ENCODE results near the gene CCDC186. TPM values are rescaled to one million over a fixed set of nuclear protein-coding genes. Genes with fewer than 3 reads are reported as not detected.

CCDC186 gene
- total RNA-seq (10 to 100 TPM; 11.3 to 14.0 TPM), polyA plus RNA-seq (24.9 TPM)

DNA sequence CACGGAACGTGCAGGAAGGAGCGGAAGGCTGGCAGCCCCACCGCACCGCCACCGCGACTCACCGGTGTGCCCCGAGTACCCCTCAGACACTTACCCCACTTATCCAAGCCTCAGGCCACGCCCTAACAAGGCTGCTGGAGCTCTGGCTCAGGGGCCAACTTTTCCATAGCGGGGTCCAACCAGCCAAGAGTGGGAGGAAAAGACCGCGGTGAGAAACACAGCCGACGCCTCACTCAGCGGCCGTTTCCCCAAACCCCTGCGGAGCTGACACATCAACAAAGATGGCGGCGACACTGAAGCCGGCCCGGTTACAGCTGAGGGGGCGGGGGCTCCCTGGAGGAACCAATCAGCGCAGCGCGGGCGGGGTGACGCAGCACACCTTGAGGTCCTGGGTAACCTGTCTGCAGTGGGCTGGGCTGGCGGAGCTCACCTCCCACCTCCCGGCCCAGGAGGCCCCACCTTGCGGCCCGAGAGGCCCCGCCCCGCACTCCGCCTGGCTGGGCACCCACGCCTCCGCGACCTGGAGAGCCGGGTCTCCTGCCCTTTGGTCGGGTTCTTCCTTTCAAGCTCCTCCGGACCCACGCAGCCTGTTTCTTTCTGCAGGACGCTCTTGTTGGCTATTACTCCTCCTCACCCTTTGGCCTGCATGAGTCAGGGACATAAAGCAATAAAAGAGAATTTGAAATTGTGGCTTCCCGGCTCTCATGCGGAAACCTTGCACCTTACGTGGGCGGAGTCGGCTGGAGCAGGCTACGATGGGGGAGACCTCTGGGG is at the start of gene CCDC186:
CCDC186 (minus strand) TSS at position 283 of the 774 bp plus-strand sequence. CDS start 10,935 bp downstream, outside the sequence.
- H3K9me3 Mint-ChIP-seq = no peaks in the 10 kb centered on the region

DNA sequence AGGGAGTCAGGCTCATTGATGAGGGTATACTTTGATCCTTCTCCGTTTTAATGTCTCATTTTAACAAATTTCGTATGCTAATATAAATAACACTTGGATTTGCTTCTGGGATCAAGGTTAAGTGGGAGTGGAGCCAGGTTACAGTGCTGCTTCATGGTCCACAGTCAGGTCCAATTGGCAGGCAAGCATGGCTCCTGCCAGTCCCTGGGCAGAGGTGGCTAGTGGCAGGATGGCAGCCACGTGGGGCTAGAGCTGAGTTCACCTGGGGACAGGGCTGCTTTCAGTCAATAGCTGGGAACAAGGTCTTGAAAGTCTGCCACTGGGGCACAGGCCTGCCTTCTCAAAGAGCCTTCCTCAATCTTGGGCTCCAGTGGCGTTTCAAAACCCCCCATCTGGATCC is 49.1 kb upstream of the CCDC186 start:
- Mint-ChIP-seq H3K36me3 (no peaks in the 10 kb centered on the region), H3K4me1 (no peaks in the 10 kb centered on the region), H3K9me3 (no peaks in the 10 kb centered on the region), H3K4me3 (no peak overlapping the region), H3K27ac (no peak overlapping the region), H3K27me3 (peaks cover 10 to 53% of the 10 kb centered on the region in 2 donors)
- Histone ChIP-seq H3K9me3 (ENCODE audit: low read length) (no peaks in the 10 kb centered on the region), H3K4me1 (ENCODE audit: insufficient read depth, low read length) (no peaks in the 10 kb centered on the region), H3K27ac (ENCODE audit: low read depth, low read length) (no peak overlapping the region), H3K27me3 (ENCODE audit: insufficient read depth, low read length, poor library complexity, severe bottlenecking) (peaks cover 4% of the 10 kb centered on the region), H3K36me3 (ENCODE audit: insufficient read depth, low read length) (no peaks in the 10 kb centered on the region), H3K4me3 (ENCODE audit: low read length) (no peak overlapping the region)
- CTCF ChIA-PET = no interaction called here
- POLR2A ChIA-PET = interaction anchor here (0.6 kb wide), 1 partner anchor 542 kb away, joined by 3 read pairs; no protein-coding TSS in a partner anchor
- DNase-seq = no peak

More for the DNA sequence above, at the start of gene CCDC186:
- H3K27me3 Mint-ChIP-seq = peaks cover 0 to 4% of the 10 kb centered on the region in 2 donors
- Histone ChIP-seq H3K27me3 (ENCODE audit: insufficient read depth, low read length, poor library complexity, severe bottlenecking) (no peaks in the 10 kb centered on the region), H3K9me3 (ENCODE audit: low read length) (no peaks in the 10 kb centered on the region), H3K36me3 (ENCODE audit: insufficient read depth, low read length) (no peaks in the 10 kb centered on the region), H3K4me3 (ENCODE audit: low read length) (peak within 1 kb of the TSS; percentile 95), H3K27ac (ENCODE audit: low read depth, low read length) (peak within 1 kb of the TSS; percentile 87), H3K4me1 (ENCODE audit: insufficient read depth, low read length) (peaks cover 18% of the 10 kb centered on the region)
- H3K27ac Mint-ChIP-seq = peak within 1 kb of the TSS; percentile 96 to 99 (median 99)
- H3K4me3 Mint-ChIP-seq = peak within 1 kb of the TSS; percentile 89 to 100 (median 93)
- peaks cover 0 to 31% (median 6%) of the 10 kb centered on the region in 3 donors for H3K36me3 Mint-ChIP-seq
- ChIA-PET POLR2A (interaction anchor here (0.5 to 0.9 kb wide), 4 partner anchors 213 to 1223 kb away, joined by 3 to 5 read pairs (median 4); no protein-coding TSS in a partner anchor), CTCF (interaction anchor here (0.9 to 1.8 kb wide), 4 partner anchors 14 to 648 kb away, joined by 3 to 5 read pairs (median 4); partner anchors contain the start of gene FHIP2A)
- H3K4me1 Mint-ChIP-seq = peaks cover 29 to 57% (median 50%) of the 10 kb centered on the region in 3 donors
- DNase-seq = peak; percentile 97 to 98 (median 98)

DNA sequence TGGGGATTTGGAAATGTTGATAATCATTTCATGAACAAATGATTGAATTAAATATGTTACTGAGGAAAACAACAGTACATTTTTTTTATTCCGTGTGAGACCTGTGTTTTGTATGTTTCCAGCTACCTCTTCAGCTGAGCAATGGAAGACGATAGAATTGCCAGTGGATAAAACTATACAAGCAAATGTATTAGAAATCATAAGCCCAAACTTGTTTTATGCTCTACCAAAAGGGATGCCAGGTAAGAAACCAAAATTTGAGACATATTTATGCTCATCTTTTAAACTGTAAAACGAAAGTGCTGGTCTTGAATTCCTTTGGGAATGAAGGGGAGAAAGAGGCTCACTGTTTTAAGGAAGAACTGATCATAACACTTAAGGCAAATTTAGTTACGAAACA is 47.2 kb upstream of the CCDC186 start:
- H3K4me3 Mint-ChIP-seq = no peak overlapping the region
- no peak for DNase-seq
- no peak overlapping the region for H3K4me3 ChIP-seq (ENCODE audit: low read length)
- ChIA-PET CTCF (no interaction called here), POLR2A (no interaction called here)
- no peaks in the 10 kb centered on the region for H3K4me1 ChIP-seq (ENCODE audit: insufficient read depth, low read length)
- H3K9me3 ChIP-seq (ENCODE audit: low read length) = no peaks in the 10 kb centered on the region
- H3K27ac ChIP-seq (ENCODE audit: low read depth, low read length) = no peak overlapping the region
- H3K27me3 ChIP-seq (ENCODE audit: insufficient read depth, low read length, poor library complexity, severe bottlenecking) = peaks cover 7% of the 10 kb centered on the region
- H3K27me3 Mint-ChIP-seq = peaks cover 10 to 52% of the 10 kb centered on the region in 2 donors
- no peaks in the 10 kb centered on the region for H3K9me3 Mint-ChIP-seq
- H3K36me3 Mint-ChIP-seq = no peaks in the 10 kb centered on the region
- H3K27ac Mint-ChIP-seq = no peak overlapping the region
- H3K36me3 ChIP-seq (ENCODE audit: insufficient read depth, low read length) = no peaks in the 10 kb centered on the region
- H3K4me1 Mint-ChIP-seq = no peaks in the 10 kb centered on the region

DNA sequence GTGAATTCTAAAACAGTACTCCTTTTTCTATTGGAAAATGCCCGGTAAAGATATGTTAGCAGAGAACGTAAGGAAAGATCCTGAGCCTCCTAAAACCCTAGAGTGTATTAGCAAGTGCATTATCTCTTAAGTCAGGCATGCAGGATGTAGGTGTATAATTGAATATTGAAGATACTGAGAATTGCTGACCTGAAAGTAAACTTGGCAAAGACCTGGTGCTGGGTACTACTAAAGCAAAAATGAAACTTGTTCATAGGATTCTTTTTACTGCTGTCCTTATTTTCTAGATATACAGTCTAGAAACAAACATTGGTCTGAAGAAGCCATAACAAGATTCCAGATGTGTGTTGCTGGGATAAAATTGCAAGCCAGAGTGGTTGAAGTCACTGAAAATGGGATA is 46.3 kb upstream of the CCDC186 start:
- no peak overlapping the region for H3K27ac Mint-ChIP-seq
- H3K36me3 ChIP-seq (ENCODE audit: insufficient read depth, low read length) = no peaks in the 10 kb centered on the region
- H3K4me1 Mint-ChIP-seq = no peaks in the 10 kb centered on the region
- H3K36me3 Mint-ChIP-seq = no peaks in the 10 kb centered on the region
- H3K4me3 Mint-ChIP-seq = no peak overlapping the region
- no peak for DNase-seq
- H3K9me3 Mint-ChIP-seq = no peaks in the 10 kb centered on the region
- no peaks in the 10 kb centered on the region for H3K4me1 ChIP-seq (ENCODE audit: insufficient read depth, low read length)
- H3K27me3 Mint-ChIP-seq = peaks cover 7 to 49% of the 10 kb centered on the region in 2 donors
- peaks cover 3% of the 10 kb centered on the region for H3K27me3 ChIP-seq (ENCODE audit: insufficient read depth, low read length, poor library complexity, severe bottlenecking)
- H3K4me3 ChIP-seq (ENCODE audit: low read length) = no peak overlapping the region
- H3K27ac ChIP-seq (ENCODE audit: low read depth, low read length) = no peak overlapping the region
- POLR2A ChIA-PET = no interaction called here
- CTCF ChIA-PET = no interaction called here
- H3K9me3 ChIP-seq (ENCODE audit: low read length) = no peaks in the 10 kb centered on the region

DNA sequence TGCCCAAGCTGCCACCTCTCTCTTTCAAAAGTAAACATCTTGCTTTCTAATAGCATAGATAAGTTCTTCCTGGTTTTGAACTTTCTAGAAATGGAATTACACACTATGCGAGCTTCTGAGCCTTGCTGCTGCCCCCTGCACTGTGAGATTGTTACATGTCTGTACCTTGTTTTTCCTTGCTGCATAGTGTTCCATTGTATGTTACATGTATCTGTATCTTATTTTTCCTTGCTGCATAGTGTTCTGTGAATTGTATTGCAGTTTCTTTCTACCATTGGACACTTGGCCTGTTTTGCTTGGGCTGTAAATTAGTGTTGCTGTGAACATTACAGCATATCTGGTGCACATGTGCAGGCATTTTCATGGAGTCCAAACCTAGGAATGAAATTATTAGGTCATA is 41.0 kb upstream of the CCDC186 start:
- H3K27me3 ChIP-seq (ENCODE audit: insufficient read depth, low read length, poor library complexity, severe bottlenecking) = peaks cover 3% of the 10 kb centered on the region
- no peak for DNase-seq
- CTCF ChIA-PET = no interaction called here
- no peaks in the 10 kb centered on the region for H3K36me3 ChIP-seq (ENCODE audit: insufficient read depth, low read length)
- no peaks in the 10 kb centered on the region for H3K9me3 ChIP-seq (ENCODE audit: low read length)
- no peak overlapping the region for H3K27ac ChIP-seq (ENCODE audit: low read depth, low read length)
- H3K4me3 ChIP-seq (ENCODE audit: low read length) = no peak overlapping the region
- H3K27me3 Mint-ChIP-seq = peaks cover 0 to 36% of the 10 kb centered on the region in 2 donors
- H3K4me3 Mint-ChIP-seq = no peak overlapping the region
- POLR2A ChIA-PET = no interaction called here
- no peaks in the 10 kb centered on the region for H3K4me1 Mint-ChIP-seq
- no peaks in the 10 kb centered on the region for H3K9me3 Mint-ChIP-seq
- H3K36me3 Mint-ChIP-seq = no peaks in the 10 kb centered on the region
- no peaks in the 10 kb centered on the region for H3K4me1 ChIP-seq (ENCODE audit: insufficient read depth, low read length)
- H3K27ac Mint-ChIP-seq = peak overlapping the region in 1 of 8 donors; percentile 51

DNA sequence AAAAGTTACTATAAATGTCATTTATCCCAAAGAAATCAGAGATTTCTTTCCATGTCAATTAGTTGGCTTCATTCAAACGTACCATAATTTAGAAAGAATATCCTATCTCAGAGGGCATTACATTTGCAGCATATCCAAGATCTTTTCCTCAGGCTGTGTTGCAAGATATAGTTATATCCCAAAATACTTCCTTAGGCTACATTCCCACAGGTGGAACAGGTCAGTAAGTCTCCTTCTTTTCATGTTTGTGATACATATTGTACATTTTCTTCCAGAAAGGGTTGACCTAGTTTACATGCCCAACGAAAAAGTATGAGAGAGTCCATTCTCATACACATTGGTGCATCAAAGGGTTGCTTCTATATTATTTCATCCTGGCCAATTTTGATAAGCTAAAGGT is 38.1 kb upstream of the CCDC186 start:
- no peak for DNase-seq
- no peaks in the 10 kb centered on the region for H3K36me3 Mint-ChIP-seq
- H3K27ac ChIP-seq (ENCODE audit: low read depth, low read length) = no peak overlapping the region
- H3K4me1 ChIP-seq (ENCODE audit: insufficient read depth, low read length) = no peaks in the 10 kb centered on the region
- peaks cover 1 to 29% of the 10 kb centered on the region in 2 donors for H3K27me3 Mint-ChIP-seq
- H3K4me1 Mint-ChIP-seq = no peaks in the 10 kb centered on the region
- CTCF ChIA-PET = no interaction called here
- H3K27ac Mint-ChIP-seq = no peak overlapping the region
- peaks cover 3% of the 10 kb centered on the region for H3K27me3 ChIP-seq (ENCODE audit: insufficient read depth, low read length, poor library complexity, severe bottlenecking)
- no peak overlapping the region for H3K4me3 ChIP-seq (ENCODE audit: low read length)
- H3K9me3 Mint-ChIP-seq = no peaks in the 10 kb centered on the region
- H3K4me3 Mint-ChIP-seq = no peak overlapping the region
- H3K36me3 ChIP-seq (ENCODE audit: insufficient read depth, low read length) = no peaks in the 10 kb centered on the region
- POLR2A ChIA-PET = no interaction called here
- no peaks in the 10 kb centered on the region for H3K9me3 ChIP-seq (ENCODE audit: low read length)

DNA sequence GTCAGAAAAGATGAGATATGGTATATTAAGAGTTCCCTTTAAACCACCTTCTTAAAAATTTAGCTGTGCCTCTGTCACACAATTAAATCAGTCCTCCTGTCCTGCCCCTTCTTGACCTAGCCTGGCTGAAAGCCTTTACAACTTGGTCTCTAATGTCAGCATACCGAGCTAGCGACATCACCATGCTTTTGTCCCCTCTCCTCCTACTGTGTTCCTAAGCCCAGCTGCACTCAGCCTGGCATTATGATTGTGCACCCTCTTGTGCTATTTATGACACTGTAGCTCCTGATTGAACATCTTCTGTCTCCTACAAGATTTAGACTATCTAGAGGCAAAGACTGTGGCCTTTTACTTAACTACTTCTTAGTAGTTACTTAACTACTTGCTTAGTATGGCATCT is 34.3 kb upstream of the CCDC186 start:
- Mint-ChIP-seq H3K9me3 (no peaks in the 10 kb centered on the region), H3K4me1 (no peaks in the 10 kb centered on the region), H3K4me3 (no peak overlapping the region), H3K27ac (no peak overlapping the region), H3K27me3 (peaks cover 1 to 43% of the 10 kb centered on the region in 2 donors), H3K36me3 (no peaks in the 10 kb centered on the region)
- ChIA-PET CTCF (no interaction called here), POLR2A (no interaction called here)
- Histone ChIP-seq H3K4me1 (ENCODE audit: insufficient read depth, low read length) (no peaks in the 10 kb centered on the region), H3K9me3 (ENCODE audit: low read length) (no peaks in the 10 kb centered on the region), H3K27me3 (ENCODE audit: insufficient read depth, low read length, poor library complexity, severe bottlenecking) (no peaks in the 10 kb centered on the region), H3K4me3 (ENCODE audit: low read length) (no peak overlapping the region), H3K36me3 (ENCODE audit: insufficient read depth, low read length) (no peaks in the 10 kb centered on the region), H3K27ac (ENCODE audit: low read depth, low read length) (no peak overlapping the region)
- DNase-seq = no peak

DNA sequence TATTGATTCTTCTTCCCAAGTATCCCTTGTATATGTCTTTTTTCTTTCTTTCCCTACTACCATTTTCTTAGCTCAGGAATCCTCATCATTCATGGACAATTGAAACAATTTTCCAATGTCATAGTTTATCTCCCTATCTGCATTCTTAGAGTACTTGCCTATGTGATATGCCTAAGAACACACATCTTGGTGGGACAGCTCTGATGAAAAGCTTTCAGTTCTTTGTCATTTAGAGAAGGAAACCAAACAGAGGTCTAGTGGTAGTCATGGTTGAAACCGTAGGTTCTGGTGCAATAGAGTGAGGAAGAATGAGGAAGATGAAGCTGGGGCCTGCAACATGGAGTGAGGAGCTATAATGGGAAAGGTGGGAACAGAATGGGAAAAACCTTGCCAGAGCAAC is 33.3 kb upstream of the CCDC186 start:
- Histone ChIP-seq H3K27me3 (ENCODE audit: insufficient read depth, low read length, poor library complexity, severe bottlenecking) (no peaks in the 10 kb centered on the region), H3K27ac (ENCODE audit: low read depth, low read length) (no peak overlapping the region), H3K4me1 (ENCODE audit: insufficient read depth, low read length) (no peaks in the 10 kb centered on the region), H3K4me3 (ENCODE audit: low read length) (no peak overlapping the region), H3K9me3 (ENCODE audit: low read length) (no peaks in the 10 kb centered on the region), H3K36me3 (ENCODE audit: insufficient read depth, low read length) (no peaks in the 10 kb centered on the region)
- Mint-ChIP-seq H3K4me3 (no peak overlapping the region), H3K9me3 (no peaks in the 10 kb centered on the region), H3K27ac (no peak overlapping the region), H3K27me3 (peaks cover 6 to 50% of the 10 kb centered on the region in 2 donors), H3K4me1 (no peaks in the 10 kb centered on the region), H3K36me3 (no peaks in the 10 kb centered on the region)
- ChIA-PET CTCF (no interaction called here), POLR2A (no interaction called here)
- DNase-seq = no peak

Data from CD8-positive, alpha-beta memory T cell (primary cell).